Measurements from ENCODE around the gene NFIC.
A peak's percentile ranks its signal among the peaks of the same experiment; 100 is the strongest.

The NFIC gene

GRCh38 chr19:3482507-3483225 lies 116.3 kb downstream of the NFIC start:
- no peak overlapping the region for H3K23ac ChIP-seq (ENCODE audit: low read length in 2 of 2)
- H3K4me3 ChIP-seq (ENCODE audit: insufficient read depth in 1 of 2, low read depth in 1 of 2, low read length in 2 of 2) = no peak overlapping the region
- H3K9me3 ChIP-seq (ENCODE audit: control insufficient read depth, low read length) = no peaks in the 10 kb centered on the region
- H3K18ac ChIP-seq (ENCODE audit: low read depth in 1 of 2, low read length in 2 of 2) = peak overlapping the region in 1 of 2 experiments; percentile 44
- H3K36me3 ChIP-seq (ENCODE audit: control insufficient read depth in 1 of 2, insufficient read depth in 2 of 2, low read depth in 1 of 2, low read length in 2 of 2) = peaks cover 0 to 2% of the 10 kb centered on the region in 2 experiments
- H3K79me1 ChIP-seq (replicated peaks; ENCODE audit: low read length, poor library complexity, severe bottlenecking) = no peaks in the 10 kb centered on the region
- H3K14ac ChIP-seq (ENCODE audit: low read length in 2 of 2) = no peak overlapping the region
- no peak overlapping the region for H2BK5ac ChIP-seq (ENCODE audit: low read depth, low read length, poor library complexity, severe bottlenecking)
- H3K4me1 ChIP-seq (ENCODE audit: control insufficient read depth, insufficient read depth, low read depth, low read length) = peaks cover 6% of the 10 kb centered on the region
- peak overlapping the region; percentile 38 for H2BK15ac ChIP-seq (ENCODE audit: low read depth, poor library complexity, severe bottlenecking)
- H4K91ac ChIP-seq (ENCODE audit: low read length) = no peak overlapping the region
- no peak overlapping the region for H3K27ac ChIP-seq (ENCODE audit: low read length, poor library complexity, severe bottlenecking)
- 87% methylated on average over 44 of the region's 49 CpGs for WGBS
- no peak overlapping the region for H2BK12ac ChIP-seq (ENCODE audit: low read length in 2 of 2)
- no peak overlapping the region for H2AK5ac ChIP-seq (ENCODE audit: low read length, severe bottlenecking)
- no peak overlapping the region for H4K8ac ChIP-seq (ENCODE audit: low read length)
- H2BK120ac ChIP-seq (ENCODE audit: low read depth, low read length) = no peak overlapping the region
- no peak for DNase-seq
- H3K4ac ChIP-seq (ENCODE audit: low read depth in 1 of 2, low read length in 2 of 2) = no peak overlapping the region
- H3K9ac ChIP-seq (ENCODE audit: low read length) = no peak overlapping the region
- H3K4me2 ChIP-seq (ENCODE audit: low read length, poor library complexity, severe bottlenecking) = no peak overlapping the region
- peaks cover 22 to 59% of the 10 kb centered on the region in 2 experiments for H3K27me3 ChIP-seq (ENCODE audit: control insufficient read depth in 1 of 2, insufficient read depth in 1 of 2, low read length in 2 of 2)
- H2AFZ ChIP-seq (ENCODE audit: low read depth, low read length) = no peak overlapping the region

- H3K9me3 ChIP-seq (ENCODE audit: control insufficient read depth, low read length) = no peaks in the 10 kb centered on the region
- DNase-seq = no peak
- peaks cover 8% of the 10 kb centered on the region for H3K4me1 ChIP-seq (ENCODE audit: control insufficient read depth, insufficient read depth, low read depth, low read length)
- peaks cover 19 to 54% of the 10 kb centered on the region in 2 experiments for H3K27me3 ChIP-seq (ENCODE audit: control insufficient read depth in 1 of 2, insufficient read depth in 1 of 2, low read length in 2 of 2)
- peak within 1 kb of the TSS in 1 of 2 experiments; percentile 44 for H3K18ac ChIP-seq (ENCODE audit: low read depth in 1 of 2, low read length in 2 of 2)
- no peak within 1 kb of the TSS for H3K4me3 ChIP-seq (ENCODE audit: insufficient read depth in 1 of 2, low read depth in 1 of 2, low read length in 2 of 2)
- H4K91ac ChIP-seq (ENCODE audit: low read length) = peak within 1 kb of the TSS; percentile 28
- no peak within 1 kb of the TSS for H3K9ac ChIP-seq (ENCODE audit: low read length)
- H2BK5ac ChIP-seq (ENCODE audit: low read depth, low read length, poor library complexity, severe bottlenecking) = no peak within 1 kb of the TSS
- no peak within 1 kb of the TSS for H2AFZ ChIP-seq (ENCODE audit: low read depth, low read length)
- no peak within 1 kb of the TSS for H2BK12ac ChIP-seq (ENCODE audit: low read length in 2 of 2)
- H3K14ac ChIP-seq (ENCODE audit: low read length in 2 of 2) = no peak within 1 kb of the TSS
- no peaks in the 10 kb centered on the region for H3K79me1 ChIP-seq (replicated peaks; ENCODE audit: low read length, poor library complexity, severe bottlenecking)
- no peak within 1 kb of the TSS for H2AK5ac ChIP-seq (ENCODE audit: low read length, severe bottlenecking)
- no peak within 1 kb of the TSS for H3K23ac ChIP-seq (ENCODE audit: low read length in 2 of 2)
- peaks cover 3 to 5% of the 10 kb centered on the region in 2 experiments for H3K36me3 ChIP-seq (ENCODE audit: control insufficient read depth in 1 of 2, insufficient read depth in 2 of 2, low read depth in 1 of 2, low read length in 2 of 2)
- H3K4me2 ChIP-seq (ENCODE audit: low read length, poor library complexity, severe bottlenecking) = no peak within 1 kb of the TSS
- WGBS = 93% methylated on average over 24 of the region's 33 CpGs
- no peak within 1 kb of the TSS for H4K8ac ChIP-seq (ENCODE audit: low read length)
- no peak within 1 kb of the TSS for H3K27ac ChIP-seq (ENCODE audit: low read length, poor library complexity, severe bottlenecking)
- peak within 1 kb of the TSS; percentile 38 for H2BK15ac ChIP-seq (ENCODE audit: low read depth, poor library complexity, severe bottlenecking)
- H3K4ac ChIP-seq (ENCODE audit: low read depth in 1 of 2, low read length in 2 of 2) = no peak within 1 kb of the TSS
- no peak within 1 kb of the TSS for H2BK120ac ChIP-seq (ENCODE audit: low read depth, low read length)
Measured at GRCh38 chr19:3483226-3483628, 116.8 kb downstream of the NFIC start, which contains the start of gene SMIM44. Gene SMIM44 (minus strand): TSS chr19:3483441. CDS start chr19:3483403, 38 bp downstream.

- H3K14ac ChIP-seq (ENCODE audit: low read length in 2 of 2) = no peak overlapping the region
- H2BK12ac ChIP-seq (ENCODE audit: low read length in 2 of 2) = no peak overlapping the region
- peaks cover 35 to 73% of the 10 kb centered on the region in 2 experiments for H3K36me3 ChIP-seq (ENCODE audit: control insufficient read depth in 1 of 2, insufficient read depth in 2 of 2, low read depth in 1 of 2, low read length in 2 of 2)
- WGBS = 96% methylated on average over 53 of the region's 55 CpGs
- no peak overlapping the region for H3K4me2 ChIP-seq (ENCODE audit: low read length, poor library complexity, severe bottlenecking)
- no peak overlapping the region for H3K4ac ChIP-seq (ENCODE audit: low read depth in 1 of 2, low read length in 2 of 2)
- H3K4me1 ChIP-seq (ENCODE audit: control insufficient read depth, insufficient read depth, low read depth, low read length) = peaks cover 31% of the 10 kb centered on the region
- H2AK5ac ChIP-seq (ENCODE audit: low read length, severe bottlenecking) = no peak overlapping the region
- peak overlapping the region; percentile 62 for H4K91ac ChIP-seq (ENCODE audit: low read length)
- DNase-seq = no peak
- H2BK5ac ChIP-seq (ENCODE audit: low read depth, low read length, poor library complexity, severe bottlenecking) = no peak overlapping the region
- no peak overlapping the region for H4K8ac ChIP-seq (ENCODE audit: low read length)
- peaks cover 32% of the 10 kb centered on the region for H3K79me1 ChIP-seq (replicated peaks; ENCODE audit: low read length, poor library complexity, severe bottlenecking)
- H3K9me3 ChIP-seq (ENCODE audit: control insufficient read depth, low read length) = no peaks in the 10 kb centered on the region
- H2BK120ac ChIP-seq (ENCODE audit: low read depth, low read length) = no peak overlapping the region
- H3K9ac ChIP-seq (ENCODE audit: low read length) = no peak overlapping the region
- no peak overlapping the region for H3K4me3 ChIP-seq (ENCODE audit: insufficient read depth in 1 of 2, low read depth in 1 of 2, low read length in 2 of 2)
- H3K27ac ChIP-seq (ENCODE audit: low read length, poor library complexity, severe bottlenecking) = no peak overlapping the region
- no peak overlapping the region for H2BK15ac ChIP-seq (ENCODE audit: low read depth, poor library complexity, severe bottlenecking)
- no peak overlapping the region for H3K23ac ChIP-seq (ENCODE audit: low read length in 2 of 2)
- H2AFZ ChIP-seq (ENCODE audit: low read depth, low read length) = no peak overlapping the region
- no peaks in the 10 kb centered on the region for H3K27me3 ChIP-seq (ENCODE audit: control insufficient read depth in 1 of 2, insufficient read depth in 1 of 2, low read length in 2 of 2)
- H3K18ac ChIP-seq (ENCODE audit: low read depth in 1 of 2, low read length in 2 of 2) = no peak overlapping the region
Measured at GRCh38 chr19:3491396-3492119, 125.2 kb downstream of the NFIC start.

- Histone ChIP-seq H3K14ac (ENCODE audit: low read length in 2 of 2) (no peak overlapping the region), H3K4me2 (ENCODE audit: low read length, poor library complexity, severe bottlenecking) (no peak overlapping the region), H4K91ac (ENCODE audit: low read length) (no peak overlapping the region)
Measured at GRCh38 chr19:3492131-3492839, 125.9 kb downstream of the NFIC start.

More at GRCh38 chr19:3492131-3492839, 125.9 kb downstream of the NFIC start:
- Histone ChIP-seq H3K4ac (ENCODE audit: low read depth in 1 of 2, low read length in 2 of 2) (no peak overlapping the region), H2AK5ac (ENCODE audit: low read length, severe bottlenecking) (peak overlapping the region; percentile 4), H2AFZ (ENCODE audit: low read depth, low read length) (no peak overlapping the region), H3K79me1 (replicated peaks; ENCODE audit: low read length, poor library complexity, severe bottlenecking) (peaks cover 35% of the 10 kb centered on the region), H3K18ac (ENCODE audit: low read depth in 1 of 2, low read length in 2 of 2) (no peak overlapping the region), H3K4me3 (ENCODE audit: insufficient read depth in 1 of 2, low read depth in 1 of 2, low read length in 2 of 2) (no peak overlapping the region), H3K9me3 (ENCODE audit: control insufficient read depth, low read length) (no peaks in the 10 kb centered on the region), H3K4me1 (ENCODE audit: control insufficient read depth, insufficient read depth, low read depth, low read length) (peaks cover 32% of the 10 kb centered on the region), H2BK12ac (ENCODE audit: low read length in 2 of 2) (no peak overlapping the region), H2BK15ac (ENCODE audit: low read depth, poor library complexity, severe bottlenecking) (no peak overlapping the region), H3K27me3 (ENCODE audit: control insufficient read depth in 1 of 2, insufficient read depth in 1 of 2, low read length in 2 of 2) (no peaks in the 10 kb centered on the region), H2BK5ac (ENCODE audit: low read depth, low read length, poor library complexity, severe bottlenecking) (no peak overlapping the region), H4K8ac (ENCODE audit: low read length) (no peak overlapping the region), H3K23ac (ENCODE audit: low read length in 2 of 2) (no peak overlapping the region), H2BK120ac (ENCODE audit: low read depth, low read length) (no peak overlapping the region), H3K9ac (ENCODE audit: low read length) (no peak overlapping the region), H3K27ac (ENCODE audit: low read length, poor library complexity, severe bottlenecking) (no peak overlapping the region), H3K36me3 (ENCODE audit: control insufficient read depth in 1 of 2, insufficient read depth in 2 of 2, low read depth in 1 of 2, low read length in 2 of 2) (peaks cover 42 to 76% of the 10 kb centered on the region in 2 experiments)
- WGBS = 96% methylated on average over 45 of the region's 45 CpGs
- DNase-seq = no peak

All from mesenchymal stem cell (in vitro differentiated cells and primary cell).